OCI-LY1 (cell line): Measurements from ENCODE around the gene LEF1.

Source experiments
- EZH2 ChIP-seq: fragments of 200-600 bp; sonication (generic), shearing (Covaris generic); IDR thresholded peaks from 2 replicates; pipeline ENCODE4 v1.8.0; 2017; ENCODE audit warnings: borderline replicate concordance, mixed run types, mild to moderate bottlenecking, antibody characterized with exemption, low read length, moderate library complexity, mixed read lengths
- TF ChIP-seq, protein P1 (sequence below): fragments of 200-600 bp; sonication (generic), shearing (Covaris generic); IDR thresholded peaks from 2 replicates; pipeline ENCODE4 v1.5.1; 2017; ENCODE audit warnings: mild to moderate bottlenecking, antibody characterized with exemption, low read length, moderate library complexity, mixed read lengths

GRCh38 chr4:108054025-108054638 is 114.6 kb downstream of the LEF1 start:
- TF ChIP-seq, protein P1, sequence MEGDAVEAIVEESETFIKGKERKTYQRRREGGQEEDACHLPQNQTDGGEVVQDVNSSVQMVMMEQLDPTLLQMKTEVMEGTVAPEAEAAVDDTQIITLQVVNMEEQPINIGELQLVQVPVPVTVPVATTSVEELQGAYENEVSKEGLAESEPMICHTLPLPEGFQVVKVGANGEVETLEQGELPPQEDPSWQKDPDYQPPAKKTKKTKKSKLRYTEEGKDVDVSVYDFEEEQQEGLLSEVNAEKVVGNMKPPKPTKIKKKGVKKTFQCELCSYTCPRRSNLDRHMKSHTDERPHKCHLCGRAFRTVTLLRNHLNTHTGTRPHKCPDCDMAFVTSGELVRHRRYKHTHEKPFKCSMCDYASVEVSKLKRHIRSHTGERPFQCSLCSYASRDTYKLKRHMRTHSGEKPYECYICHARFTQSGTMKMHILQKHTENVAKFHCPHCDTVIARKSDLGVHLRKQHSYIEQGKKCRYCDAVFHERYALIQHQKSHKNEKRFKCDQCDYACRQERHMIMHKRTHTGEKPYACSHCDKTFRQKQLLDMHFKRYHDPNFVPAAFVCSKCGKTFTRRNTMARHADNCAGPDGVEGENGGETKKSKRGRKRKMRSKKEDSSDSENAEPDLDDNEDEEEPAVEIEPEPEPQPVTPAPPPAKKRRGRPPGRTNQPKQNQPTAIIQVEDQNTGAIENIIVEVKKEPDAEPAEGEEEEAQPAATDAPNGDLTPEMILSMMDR = no peak
- no peak for TF ChIP-seq EZH2
